DMS153 (cell line): Measurements from ENCODE around the gene PAPSS1.
"Not testable (repeated sequence)": the region's sequence is repeated elsewhere in the genome, so short reads cannot be mapped to it uniquely, and the experiment has no call there.

Source experiments
- DNase-seq: peaks from one replicate; lab custom pipeline; 2025; lab: John Stamatoyannopoulos, UW

Gene PAPSS1

GRCh38 chr4:107689912-107690587, 30.0 kb downstream of the PAPSS1 start:
- DNase-seq, result no peak

GRCh38 chr4:107688421-107688820, 31.6 kb downstream of the PAPSS1 start:
- no peak for DNase-seq

- DNase-seq, result no peak
Observed at GRCh38 chr4:107685740-107686139, 34.3 kb downstream of the PAPSS1 start.

GRCh38 chr4:107683873-107684272, 36.2 kb downstream of the PAPSS1 start:
- DNase-seq, result no peak

- no peak for DNase-seq
Observed at GRCh38 chr4:107682306-107682705, 37.7 kb downstream of the PAPSS1 start.

GRCh38 chr4:107669068-107669467, 51.0 kb downstream of the PAPSS1 start:
- DNase-seq, result no peak

GRCh38 chr4:107666134-107666533, 53.9 kb downstream of the PAPSS1 start:
- no peak for DNase-seq

GRCh38 chr4:107665001-107665400, 55.0 kb downstream of the PAPSS1 start:
- no peak for DNase-seq

GRCh38 chr4:107658400-107659336, 61.4 kb downstream of the PAPSS1 start:
- DNase-seq, result no peak

GRCh38 chr4:107655289-107655688, 64.7 kb downstream of the PAPSS1 start:
- DNase-seq, result no peak

GRCh38 chr4:107654694-107655093, 65.3 kb downstream of the PAPSS1 start:
- DNase-seq, result peak; percentile 27

- DNase-seq, result not testable (repeated sequence)
Observed at GRCh38 chr4:107651408-107651807, 68.6 kb downstream of the PAPSS1 start.

GRCh38 chr4:107650251-107650650, 69.8 kb downstream of the PAPSS1 start:
- no peak for DNase-seq

- no peak for DNase-seq
Observed at GRCh38 chr4:107648178-107648991, 71.6 kb downstream of the PAPSS1 start.

GRCh38 chr4:107647591-107647990, 72.4 kb downstream of the PAPSS1 start:
- DNase-seq, result no peak

- no peak for DNase-seq
Observed at GRCh38 chr4:107645604-107646003, 74.4 kb downstream of the PAPSS1 start.

GRCh38 chr4:107643021-107643420, 77.0 kb downstream of the PAPSS1 start:
- DNase-seq, result no peak

GRCh38 chr4:107640878-107641277, 79.2 kb downstream of the PAPSS1 start:
- DNase-seq, result no peak

- no peak for DNase-seq
Observed at GRCh38 chr4:107640197-107640596, 79.8 kb downstream of the PAPSS1 start.

GRCh38 chr4:107635735-107636134, 84.3 kb downstream of the PAPSS1 start:
- no peak for DNase-seq

GRCh38 chr4:107631560-107631959, 88.5 kb downstream of the PAPSS1 start:
- DNase-seq, result no peak

- no peak for DNase-seq
Observed at GRCh38 chr4:107630185-107630705, 89.8 kb downstream of the PAPSS1 start.
